ENCODE results near the gene TUBG1. TPM values are rescaled to one million over a fixed set of nuclear protein-coding genes. Genes with fewer than 3 reads are reported as not detected.
"Not testable (repeated sequence)": the region's sequence is repeated elsewhere in the genome, so short reads cannot be mapped to it uniquely, and the experiment has no call there.

Gene TUBG1
- total RNA-seq, 1 donor from 2014 or later: 25.0 TPM

DNA sequence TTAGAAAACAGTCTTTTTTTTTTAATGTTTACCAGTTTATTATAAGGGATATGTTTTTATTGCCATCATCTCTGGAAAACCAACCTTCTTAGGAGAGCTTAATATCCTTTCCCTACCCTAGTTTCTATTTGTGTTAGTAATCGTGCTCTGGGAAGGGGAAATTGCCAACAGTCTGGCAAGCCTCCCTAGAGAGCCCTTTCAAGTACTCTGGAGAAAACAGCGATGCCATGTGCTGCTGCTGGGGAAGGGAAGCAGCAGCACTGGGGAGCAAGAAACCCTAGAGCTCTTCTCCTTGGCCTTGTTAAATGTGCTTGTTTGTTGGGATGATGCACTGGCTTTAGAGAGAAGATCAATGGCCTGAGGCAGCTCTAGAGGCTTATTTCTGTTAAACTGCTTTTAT is 10.6 kb upstream of the TUBG1 start:
- DNase-seq (no peak), ATAC-seq (ENCODE audit: low read depth) (no peak)
- Mint-ChIP-seq H3K36me3 (ENCODE audit: low read depth) (peaks cover 32% of the 10 kb centered on the region), H3K27me3 (no peaks in the 10 kb centered on the region), H3K4me3 (no peak overlapping the region), H3K27ac (no peak overlapping the region), H3K9me3 (no peaks in the 10 kb centered on the region), H3K4me1 (peaks cover 26% of the 10 kb centered on the region)
- CTCF ChIA-PET: interaction anchor here (0.6 to 2.0 kb wide), 2 partner anchors 20 to 81 kb away, joined by 3 to 5 read pairs; no protein-coding TSS in a partner anchor
- POLR2A ChIA-PET: interaction anchor here (2.7 kb wide), 1 partner anchor 10 kb away, joined by 18 read pairs; the partner anchor contains the start of genes RETREG3 and TUBG1
- TF ChIP-seq, protein P1, sequence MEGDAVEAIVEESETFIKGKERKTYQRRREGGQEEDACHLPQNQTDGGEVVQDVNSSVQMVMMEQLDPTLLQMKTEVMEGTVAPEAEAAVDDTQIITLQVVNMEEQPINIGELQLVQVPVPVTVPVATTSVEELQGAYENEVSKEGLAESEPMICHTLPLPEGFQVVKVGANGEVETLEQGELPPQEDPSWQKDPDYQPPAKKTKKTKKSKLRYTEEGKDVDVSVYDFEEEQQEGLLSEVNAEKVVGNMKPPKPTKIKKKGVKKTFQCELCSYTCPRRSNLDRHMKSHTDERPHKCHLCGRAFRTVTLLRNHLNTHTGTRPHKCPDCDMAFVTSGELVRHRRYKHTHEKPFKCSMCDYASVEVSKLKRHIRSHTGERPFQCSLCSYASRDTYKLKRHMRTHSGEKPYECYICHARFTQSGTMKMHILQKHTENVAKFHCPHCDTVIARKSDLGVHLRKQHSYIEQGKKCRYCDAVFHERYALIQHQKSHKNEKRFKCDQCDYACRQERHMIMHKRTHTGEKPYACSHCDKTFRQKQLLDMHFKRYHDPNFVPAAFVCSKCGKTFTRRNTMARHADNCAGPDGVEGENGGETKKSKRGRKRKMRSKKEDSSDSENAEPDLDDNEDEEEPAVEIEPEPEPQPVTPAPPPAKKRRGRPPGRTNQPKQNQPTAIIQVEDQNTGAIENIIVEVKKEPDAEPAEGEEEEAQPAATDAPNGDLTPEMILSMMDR (IDR thresholded peaks at IDR 0.05): no peak
- intact Hi-C loops (cut with micrococcal nuclease): no loop called here

DNA sequence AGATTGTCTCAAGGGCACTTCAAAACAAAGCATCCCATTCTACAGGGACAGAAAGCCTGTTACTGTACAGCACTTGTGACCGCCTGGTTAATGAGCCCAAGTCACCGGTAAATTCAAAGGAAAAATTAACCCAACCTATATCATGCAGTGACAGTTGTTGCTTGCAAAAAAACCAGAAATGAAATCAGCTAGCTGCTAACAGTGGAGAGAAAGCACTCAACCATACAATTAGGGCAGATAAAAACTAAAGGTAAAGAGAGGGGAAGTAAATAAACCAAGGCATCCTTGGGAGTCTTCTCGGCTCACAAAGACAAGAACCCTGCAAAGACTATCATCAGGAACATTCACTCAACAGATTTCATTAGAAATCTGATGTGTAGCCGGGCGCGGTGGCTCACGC is 6.2 kb upstream of the TUBG1 start:
- ChIA-PET CTCF (no interaction called here), POLR2A (interaction anchor here (1.9 kb wide), 1 partner anchor 25 kb away, joined by 5 read pairs; no protein-coding TSS in a partner anchor)
- Mint-ChIP-seq H3K27ac (peak overlapping the region; percentile 54), H3K27me3 (no peaks in the 10 kb centered on the region), H3K4me1 (peaks cover 66% of the 10 kb centered on the region), H3K36me3 (ENCODE audit: low read depth) (peaks cover 30% of the 10 kb centered on the region), H3K4me3 (no peak overlapping the region), H3K9me3 (no peaks in the 10 kb centered on the region)
- TF ChIP-seq, protein P1 (IDR thresholded peaks at IDR 0.05): no peak
- ATAC-seq (ENCODE audit: low read depth) (peak; percentile 75), DNase-seq (no peak)
- intact Hi-C loops (cut with micrococcal nuclease): no loop called here

DNA sequence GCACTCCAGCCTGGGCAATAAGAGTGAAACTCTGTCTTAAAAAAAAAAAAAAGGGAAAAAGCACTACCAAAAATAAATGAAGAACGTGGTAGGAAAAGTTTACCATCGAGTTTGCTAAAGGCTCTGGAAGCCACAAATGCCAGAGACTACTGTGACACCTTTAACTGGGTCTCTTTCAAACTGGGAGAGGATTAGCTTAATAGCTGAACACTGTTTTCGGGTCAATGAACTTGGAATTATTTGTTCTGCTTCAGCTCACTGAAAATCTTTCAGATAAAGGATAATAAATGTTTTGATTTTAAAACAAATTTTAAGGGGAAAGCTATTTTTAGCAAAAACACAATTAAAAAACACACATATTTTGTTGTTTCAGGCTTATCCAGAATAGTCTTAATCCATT is 1.7 kb upstream of the TUBG1 start:
- TF ChIP-seq, protein P1 (IDR thresholded peaks at IDR 0.05): no peak
- ATAC-seq (ENCODE audit: low read depth): no peak
- CTCF ChIA-PET: interaction anchor here (1.0 to 2.7 kb wide), 6 partner anchors 29 to 156 kb away, joined by 3 to 32 read pairs (median 5); partner anchors contain the start of gene PSMC3IP

DNA sequence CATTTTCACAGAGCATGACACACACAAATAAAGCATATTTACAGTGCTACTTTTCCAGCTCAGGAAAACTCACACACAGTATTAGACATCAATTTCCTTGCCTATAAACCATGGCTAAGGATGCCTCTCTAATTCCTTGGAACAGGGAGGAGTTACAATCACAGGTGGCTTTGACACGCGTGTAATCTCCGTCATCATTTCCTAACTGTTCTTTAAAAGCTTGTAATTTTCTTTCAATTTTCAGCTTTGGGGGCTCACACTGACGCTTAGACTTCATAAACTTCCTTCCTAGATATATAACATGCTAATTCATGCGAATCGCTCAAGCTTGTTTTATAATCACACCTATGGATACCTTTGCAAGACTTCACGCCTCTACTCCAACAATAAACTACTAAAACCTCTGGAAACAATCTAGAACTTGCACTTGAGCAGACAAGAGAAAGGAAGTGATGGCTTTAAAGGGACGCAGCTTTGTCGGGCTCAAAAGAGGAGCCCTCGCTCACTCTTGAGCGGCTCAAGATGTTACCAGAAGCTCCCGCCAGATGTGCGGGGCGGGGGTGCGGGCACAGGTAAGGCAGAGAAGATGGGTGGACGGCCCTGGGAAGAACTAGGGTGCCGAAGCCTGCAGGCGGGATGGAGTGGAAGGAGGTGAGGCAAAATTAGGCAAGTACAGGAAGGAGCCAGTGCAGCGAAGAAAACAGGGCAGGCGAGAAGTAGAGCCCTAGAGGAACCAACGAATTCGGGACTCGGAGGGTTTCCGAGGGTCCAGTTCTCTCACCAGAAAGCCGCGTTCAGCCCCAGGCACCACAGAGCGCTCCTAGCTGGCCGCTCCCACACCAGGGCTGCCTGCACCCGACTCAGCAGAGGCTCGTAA is 940 bp upstream of the TUBG1 start:
- no peaks in the 10 kb centered on the region for H3K9me3 Mint-ChIP-seq
- H3K27ac Mint-ChIP-seq: peak overlapping the region; percentile 98
- TF ChIP-seq, protein P1 (IDR thresholded peaks at IDR 0.05): no peak
- H3K4me3 Mint-ChIP-seq: peak overlapping the region; percentile 100
- ChIA-PET CTCF (interaction anchor here (1.0 to 2.7 kb wide), 8 partner anchors 10 to 215 kb away, joined by 3 to 32 read pairs (median 5); partner anchors contain the start of genes BECN1 and PSMC3IP), POLR2A (interaction anchor here (0.6 to 3.3 kb wide), 30 partner anchors 9 to 759 kb away, joined by 3 to 43 read pairs (median 4); partner anchors contain the start of genes BECN1, NAGLU, PLEKHH3 and PSMC3IP)
- DNase-seq (no peak), ATAC-seq (ENCODE audit: low read depth) (peak; percentile 49)
- peaks cover 31% of the 10 kb centered on the region for H3K36me3 Mint-ChIP-seq (ENCODE audit: low read depth)
- H3K4me1 Mint-ChIP-seq: peaks cover 54% of the 10 kb centered on the region
- H3K27me3 Mint-ChIP-seq: no peaks in the 10 kb centered on the region
- intact Hi-C loops (cut with micrococcal nuclease): loop anchor here (1.0 to 5.0 kb wide), 5 partner anchors 30 to 97 kb away; partner anchors contain the start of gene TUBG2

More for the DNA sequence above, 1.7 kb upstream of the TUBG1 start:
- Mint-ChIP-seq H3K27me3 (no peaks in the 10 kb centered on the region), H3K9me3 (no peaks in the 10 kb centered on the region), H3K27ac (no peak overlapping the region), H3K4me3 (peak overlapping the region; percentile 100), H3K4me1 (peaks cover 60% of the 10 kb centered on the region), H3K36me3 (ENCODE audit: low read depth) (peaks cover 33% of the 10 kb centered on the region)
- POLR2A ChIA-PET: interaction anchor here (0.7 to 3.3 kb wide), 13 partner anchors 8 to 781 kb away, joined by 3 to 43 read pairs (median 7); partner anchors contain the start of genes NAGLU, PLEKHH3, PSMC3IP and RPL27
- no peak for DNase-seq
- intact Hi-C loops (cut with micrococcal nuclease): loop anchor here (5.0 kb wide), 1 partner anchor 50 kb away; the partner anchor contains the start of gene TUBG2

DNA sequence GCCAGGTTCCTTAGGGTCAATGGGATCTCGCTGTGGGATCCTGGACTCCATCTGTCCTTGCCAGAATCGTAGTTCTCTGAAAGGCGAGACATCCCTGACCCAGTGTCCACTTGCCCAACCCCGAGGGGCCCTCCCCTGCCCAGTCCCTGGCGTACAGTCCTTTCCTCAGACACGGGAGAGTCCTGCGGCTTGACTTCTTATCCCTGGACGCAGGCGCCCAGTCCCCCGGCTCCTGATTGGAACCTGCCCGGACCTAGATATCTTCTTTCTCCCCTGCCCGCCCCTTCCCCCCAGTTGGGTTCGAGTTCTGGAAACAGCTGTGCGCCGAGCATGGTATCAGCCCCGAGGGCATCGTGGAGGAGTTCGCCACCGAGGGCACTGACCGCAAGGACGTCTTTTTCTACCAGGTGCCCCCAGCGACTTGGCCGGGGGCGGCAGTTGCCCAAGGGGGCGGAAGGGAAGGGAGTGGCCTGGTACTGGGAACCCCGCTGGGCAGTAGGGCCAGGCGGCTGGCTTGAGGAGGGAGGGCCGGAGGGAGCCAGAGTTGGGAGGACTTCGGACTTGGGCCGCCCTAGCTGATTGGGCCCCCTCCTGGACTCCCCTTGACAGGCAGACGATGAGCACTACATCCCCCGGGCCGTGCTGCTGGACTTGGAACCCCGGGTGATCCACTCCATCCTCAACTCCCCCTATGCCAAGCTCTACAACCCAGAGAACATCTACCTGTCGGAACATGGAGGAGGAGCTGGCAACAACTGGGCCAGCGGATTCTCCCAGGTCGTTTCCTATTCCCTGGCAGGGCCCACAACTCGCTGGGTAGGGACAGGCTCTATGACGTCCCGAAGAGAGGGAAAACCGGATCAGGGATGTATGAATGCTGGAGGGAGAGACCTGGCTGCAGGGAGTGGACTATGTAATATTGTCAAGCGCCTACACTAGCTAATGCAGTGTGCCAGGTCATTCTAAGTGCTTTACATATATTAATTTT is 625 bp downstream of the TUBG1 start:
- peaks cover 39% of the 10 kb centered on the region for H3K4me1 Mint-ChIP-seq
- H3K9me3 Mint-ChIP-seq; DNase-seq; ATAC-seq (ENCODE audit: low read depth); H3K27me3 Mint-ChIP-seq: not testable (repeated sequence)
- ChIA-PET POLR2A (interaction anchor here (0.6 to 3.3 kb wide), 25 partner anchors 8 to 758 kb away, joined by 3 to 43 read pairs (median 5); partner anchors contain the start of genes NAGLU, PLEKHH3, PSMC3IP and RPL27), CTCF (interaction anchor here (1.0 to 2.7 kb wide), 5 partner anchors 9 to 214 kb away, joined by 3 to 32 read pairs (median 9); partner anchors contain the start of genes BECN1 and PSMC3IP)
- H3K36me3 Mint-ChIP-seq (ENCODE audit: low read depth): peaks cover 41% of the 10 kb centered on the region
- H3K27ac Mint-ChIP-seq: peak overlapping the region; percentile 98
- peak overlapping the region; percentile 100 for H3K4me3 Mint-ChIP-seq
- intact Hi-C loops (cut with micrococcal nuclease): loop anchor here (1.0 to 5.0 kb wide), 5 partner anchors 32 to 95 kb away; partner anchors contain the start of gene TUBG2

Data from activated B cell treated with CpG ODN at 0.5 μM for 24 hours (primary cell).